GM18868 (cell line): Measurements from ENCODE around the gene FRY.
A peak's percentile ranks its signal among the peaks of the same experiment; 100 is the strongest.

Experiments used
- ATAC-seq: cut with Tn5 transposase; IDR thresholded peaks from one replicate; pipeline ENCODE4 v1.9.1; 2021; ENCODE audit warnings: mild to moderate bottlenecking, moderate library complexity; ENCODE audit not compliant: unreplicated experiment

Gene FRY

DNA sequence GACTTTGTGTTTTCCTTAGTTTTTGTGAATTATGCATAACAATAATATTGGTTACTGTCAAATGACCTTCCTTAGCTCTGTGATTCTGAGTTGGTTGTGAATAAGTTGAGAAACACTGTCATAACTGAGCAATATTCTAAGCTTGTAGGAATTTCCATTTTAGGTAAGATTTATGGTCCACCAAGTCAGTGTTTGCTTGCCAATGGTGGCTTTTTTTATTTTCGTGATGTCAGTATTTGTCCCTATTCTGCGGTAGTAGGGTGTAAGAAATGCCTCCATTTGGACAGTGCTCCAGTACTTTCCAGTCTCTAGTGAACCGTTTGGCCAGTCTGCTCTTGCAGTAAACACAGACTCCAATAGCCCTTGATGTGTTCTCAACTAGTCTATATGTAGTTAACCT lies 94.7 kb downstream of the FRY start:
- no peak for ATAC-seq

DNA sequence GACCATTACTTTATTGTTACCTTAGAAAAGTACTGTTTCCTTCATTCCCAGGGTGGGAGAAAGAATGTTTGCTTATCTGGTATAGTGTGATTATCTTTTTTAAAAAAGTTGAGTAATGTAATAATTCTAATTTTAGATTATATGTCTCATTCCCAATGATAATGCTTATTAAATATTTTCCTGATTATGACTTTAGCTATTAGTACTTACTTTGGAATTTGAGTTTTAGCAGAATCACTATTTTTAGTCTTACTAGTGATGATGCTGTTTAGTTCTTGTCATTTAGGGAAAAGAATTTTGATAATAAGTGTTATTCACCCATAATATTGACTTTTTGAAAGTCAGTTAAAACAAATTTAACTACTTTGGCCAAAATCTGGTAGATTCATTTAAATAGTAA lies 95.2 kb downstream of the FRY start:
- no peak for ATAC-seq

DNA sequence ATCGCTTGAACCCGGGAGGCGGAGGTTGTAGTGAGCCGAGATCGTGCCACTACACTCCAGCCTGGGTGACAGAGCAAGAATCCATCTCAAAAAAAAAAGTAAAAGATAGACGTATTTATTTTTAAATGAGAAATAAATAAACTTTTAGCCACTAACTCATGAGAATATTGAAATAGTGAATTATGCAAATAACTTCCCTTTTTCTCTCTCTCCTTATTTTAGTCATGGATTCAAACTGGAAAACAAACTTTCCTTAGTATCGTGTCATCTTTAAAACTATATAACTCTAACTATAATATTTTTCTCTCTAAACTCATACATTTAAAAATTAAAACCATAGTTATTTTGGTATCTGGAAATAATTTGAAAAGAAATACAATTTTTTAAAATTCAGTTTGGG lies 96.1 kb downstream of the FRY start:
- no peak for ATAC-seq

DNA sequence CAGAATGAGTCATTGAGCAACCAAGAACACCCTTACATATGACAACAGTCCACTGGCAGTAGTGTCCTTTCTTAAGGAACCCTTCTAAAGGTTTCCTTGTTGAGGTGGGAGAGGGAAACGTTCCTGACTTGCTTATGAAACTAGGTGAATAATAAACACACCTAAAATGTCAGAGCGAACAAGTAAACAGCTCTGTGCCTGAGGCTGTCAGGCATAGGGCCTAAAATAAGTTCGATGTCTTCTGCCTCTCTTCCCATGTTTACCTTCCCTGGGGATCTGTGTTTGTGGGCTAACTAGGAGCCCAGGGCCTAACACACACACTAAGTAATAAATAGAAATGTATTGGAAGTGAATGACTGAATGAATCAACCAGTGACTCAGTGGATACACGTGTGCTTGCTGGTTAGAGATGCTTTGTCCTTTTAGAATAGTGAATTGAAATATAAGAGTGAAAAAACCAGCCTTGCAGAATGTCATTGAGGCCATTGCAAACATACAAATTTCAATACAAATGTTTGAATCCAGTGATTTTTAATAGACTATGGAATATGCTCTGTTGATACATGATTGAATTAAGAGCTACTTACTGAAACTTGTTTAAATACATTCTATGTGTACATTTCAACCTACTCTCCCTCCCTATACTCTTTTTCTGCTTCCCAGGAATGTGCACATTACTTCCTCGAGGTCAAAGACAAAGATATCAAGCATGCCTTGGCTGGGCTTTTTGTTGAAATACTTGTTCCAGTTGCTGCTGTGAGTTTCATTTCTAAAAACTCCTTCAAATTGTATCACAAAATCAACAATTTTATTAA lies 102.9 kb downstream of the FRY start:
- ATAC-seq = no peak

DNA sequence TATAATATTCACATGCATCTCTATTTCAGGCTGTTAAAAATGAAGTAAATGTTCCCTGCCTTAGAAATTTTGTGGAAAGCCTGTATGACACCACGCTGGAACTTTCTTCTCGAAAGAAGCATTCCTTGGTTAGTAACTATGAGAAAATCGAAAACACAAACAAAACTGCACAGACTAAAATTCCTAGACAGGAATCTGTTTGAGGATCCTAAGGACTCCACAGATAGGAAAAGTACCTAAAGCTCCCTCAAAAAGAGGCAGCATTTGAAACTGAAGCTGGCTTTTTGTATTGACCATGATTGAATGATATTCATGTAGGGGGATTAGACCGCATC lies 103.4 kb downstream of the FRY start:
- ATAC-seq = no peak

DNA sequence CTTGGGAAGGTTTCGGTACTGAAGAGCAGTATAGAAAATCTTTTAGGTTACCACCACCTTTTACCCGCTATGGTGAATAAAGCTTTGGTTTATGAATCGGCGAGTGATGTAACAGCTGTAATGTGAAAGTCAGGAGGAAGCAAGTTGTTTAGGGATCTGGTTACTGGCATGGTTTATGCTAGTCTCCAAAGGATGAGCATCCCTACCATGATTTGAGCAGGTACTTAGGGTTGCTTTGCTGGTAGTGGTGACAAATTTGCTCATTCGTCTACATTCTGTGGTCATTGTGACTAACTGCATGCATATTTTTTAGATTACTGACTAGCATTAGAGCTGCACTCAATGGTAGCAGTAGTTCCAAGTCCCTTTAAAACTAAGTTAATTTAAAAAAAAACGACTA lies 104.1 kb downstream of the FRY start:
- ATAC-seq = no peak

DNA sequence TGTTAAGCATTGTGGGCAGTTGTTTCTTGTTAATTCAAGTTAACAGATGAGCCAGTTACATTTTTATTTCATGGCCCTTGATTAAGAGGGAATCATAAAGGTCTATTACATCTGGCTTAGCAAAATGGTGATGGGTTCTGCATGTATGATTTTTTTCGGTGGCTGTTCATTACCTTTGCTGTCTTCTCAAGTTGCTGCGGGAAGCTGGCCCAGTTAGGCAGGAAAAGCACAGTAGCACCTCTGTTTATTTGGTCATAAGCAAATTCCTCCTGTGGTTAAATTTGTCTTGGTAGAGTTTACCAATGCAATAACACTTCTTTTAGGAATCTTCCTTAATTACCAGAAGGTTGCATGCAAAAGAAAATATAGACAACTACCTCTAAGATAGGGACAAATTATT lies 104.5 kb downstream of the FRY start:
- no peak for ATAC-seq

DNA sequence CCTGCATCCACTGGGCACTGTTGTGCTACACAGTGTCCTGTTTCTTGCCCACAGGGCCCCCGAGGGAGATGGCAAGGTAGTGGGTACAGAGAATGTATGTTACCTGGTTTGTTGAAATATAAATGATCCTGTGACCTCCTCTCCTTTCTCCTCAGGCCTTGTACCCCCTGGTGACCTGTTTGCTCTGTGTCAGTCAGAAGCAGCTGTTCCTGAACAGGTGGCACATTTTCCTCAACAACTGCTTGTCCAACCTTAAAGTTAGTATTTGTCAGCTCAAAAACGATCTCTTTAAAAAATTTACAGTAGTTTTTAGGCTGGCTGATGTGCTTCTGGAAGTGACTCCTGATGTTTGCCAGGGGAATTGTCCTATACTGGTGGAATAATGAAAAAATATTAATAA lies 105.1 kb downstream of the FRY start:
- ATAC-seq = no peak

DNA sequence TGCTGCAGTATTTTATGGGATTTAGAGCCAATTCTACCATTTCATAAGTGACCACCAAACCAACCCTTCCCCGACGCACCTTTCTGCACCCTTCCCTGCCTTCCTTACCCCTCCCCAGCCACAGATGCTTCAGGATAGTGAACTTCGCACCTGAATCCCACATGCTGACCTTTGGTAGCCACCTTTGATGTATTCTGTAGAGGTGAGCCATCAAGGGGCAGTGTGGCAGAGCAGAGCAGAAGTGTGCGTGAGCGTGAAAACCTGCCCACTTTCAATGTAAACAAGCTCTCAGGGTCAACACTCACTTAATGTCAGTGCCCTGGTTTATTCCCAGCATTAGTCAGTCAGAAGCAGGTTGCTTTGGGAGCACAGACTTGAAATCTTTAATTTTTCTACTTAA lies 107.7 kb downstream of the FRY start:
- ATAC-seq = no peak

DNA sequence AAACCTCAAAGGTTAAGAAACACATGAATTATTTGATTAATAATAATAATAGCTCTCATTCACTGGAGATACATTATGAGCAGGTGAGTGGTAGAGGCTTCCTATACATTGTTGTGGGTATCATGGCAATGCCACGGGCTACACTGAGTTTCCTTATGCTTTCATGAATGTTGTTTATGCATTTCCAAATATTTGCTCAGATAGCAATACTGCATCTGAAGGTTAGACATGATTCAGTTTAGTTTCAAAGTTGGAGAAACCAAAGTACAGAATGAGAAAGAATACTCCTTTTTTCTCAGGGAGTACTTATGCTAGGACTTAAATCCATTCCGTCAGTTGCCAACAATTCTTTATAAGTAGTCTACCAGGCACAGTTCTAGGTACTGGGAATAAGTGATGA lies 108.5 kb downstream of the FRY start:
- ATAC-seq = no peak

DNA sequence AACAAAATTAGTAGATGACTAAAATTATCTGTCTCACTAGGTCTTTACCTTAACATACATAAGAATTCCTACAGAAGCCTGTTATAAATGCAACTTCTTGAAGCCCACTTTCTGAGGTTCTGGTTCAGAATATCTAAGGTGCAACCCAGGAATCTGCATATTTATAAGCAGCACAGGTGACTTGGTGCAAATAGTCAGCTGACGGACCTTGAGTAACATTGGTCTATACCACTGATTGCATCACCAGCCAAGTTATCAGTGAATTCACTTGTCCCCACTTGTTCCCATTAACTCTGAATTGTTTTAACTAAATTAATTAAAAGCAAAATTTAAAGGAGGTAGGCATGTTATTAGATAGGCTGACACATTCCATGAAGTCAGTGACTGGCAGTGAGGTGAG lies 109.9 kb downstream of the FRY start:
- ATAC-seq = no peak

DNA sequence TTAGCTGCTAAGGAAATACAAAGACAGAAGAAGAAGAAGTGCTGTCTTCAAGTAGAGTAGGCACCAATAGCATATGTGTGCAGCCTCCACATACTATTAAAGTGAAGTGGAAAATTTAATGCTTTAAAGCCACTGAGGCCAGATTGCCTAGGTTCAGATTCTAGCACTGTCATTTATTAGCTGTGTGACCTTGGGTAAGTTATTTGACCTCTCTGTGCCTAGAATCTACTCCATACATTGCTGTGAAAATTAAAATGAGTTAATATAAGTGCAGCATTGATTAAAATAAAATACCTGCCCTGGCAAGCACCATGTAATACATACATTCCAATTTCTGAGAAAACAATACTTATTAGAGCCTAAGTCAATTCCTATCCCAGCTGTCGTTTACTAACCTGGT lies 110.5 kb downstream of the FRY start:
- ATAC-seq = no peak

DNA sequence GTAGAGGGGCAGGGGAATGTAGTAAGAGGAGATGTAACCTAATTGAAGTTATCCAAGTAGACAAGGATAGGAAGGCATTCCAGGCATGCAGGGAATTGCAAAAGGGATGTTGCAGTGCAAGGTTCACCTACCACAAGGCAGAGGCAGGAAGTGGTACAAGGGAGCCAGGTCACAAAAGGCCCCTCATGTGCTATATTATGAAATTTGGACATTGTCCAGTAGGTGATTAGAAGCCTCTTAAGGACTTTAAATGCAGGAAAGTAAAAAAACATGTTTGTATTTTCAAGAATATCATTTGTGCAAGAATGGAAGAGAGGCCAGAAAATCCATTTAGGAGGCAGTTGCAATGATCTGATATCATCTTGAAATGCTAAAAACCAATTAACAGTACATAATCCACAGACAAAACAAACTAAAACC lies 111.4 kb downstream of the FRY start:
- no peak for ATAC-seq

DNA sequence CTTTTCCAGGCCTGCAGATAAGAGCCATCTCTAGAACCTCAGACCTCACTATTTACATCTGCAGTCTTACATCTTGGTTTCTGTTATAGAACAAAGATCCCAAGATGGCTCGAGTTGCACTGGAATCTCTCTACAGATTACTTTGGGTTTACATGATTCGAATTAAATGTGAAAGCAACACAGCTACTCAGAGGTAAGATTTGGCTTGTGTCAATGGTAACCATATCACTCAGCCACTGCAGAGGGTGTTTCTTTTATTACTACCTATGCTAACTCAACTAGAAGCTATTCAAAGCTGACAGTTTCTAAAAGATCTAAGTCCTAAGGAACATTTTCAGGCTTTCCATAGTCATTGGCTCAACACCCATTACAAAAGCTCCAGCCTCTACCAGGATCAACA lies 115.6 kb downstream of the FRY start:
- no peak for ATAC-seq

DNA sequence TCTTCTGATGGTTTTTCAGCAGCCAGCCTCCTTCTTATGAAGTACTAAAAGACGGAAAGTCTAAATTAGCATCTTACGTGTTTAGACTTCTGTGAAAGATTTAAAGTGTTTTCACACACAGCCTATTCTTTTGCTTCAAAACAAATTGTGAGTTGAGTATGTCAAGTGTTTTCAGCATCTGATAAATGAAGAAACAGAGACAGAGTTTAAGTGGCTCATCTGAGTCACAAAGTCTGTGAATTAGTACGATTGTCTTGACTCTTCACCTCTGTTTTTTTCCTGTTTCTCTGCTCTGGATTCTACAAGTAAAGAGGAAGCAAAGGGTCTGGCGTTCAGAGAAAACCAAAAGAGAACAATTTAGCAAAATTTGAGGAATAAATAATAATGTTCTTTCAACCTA lies 116.4 kb downstream of the FRY start:
- no peak for ATAC-seq

DNA sequence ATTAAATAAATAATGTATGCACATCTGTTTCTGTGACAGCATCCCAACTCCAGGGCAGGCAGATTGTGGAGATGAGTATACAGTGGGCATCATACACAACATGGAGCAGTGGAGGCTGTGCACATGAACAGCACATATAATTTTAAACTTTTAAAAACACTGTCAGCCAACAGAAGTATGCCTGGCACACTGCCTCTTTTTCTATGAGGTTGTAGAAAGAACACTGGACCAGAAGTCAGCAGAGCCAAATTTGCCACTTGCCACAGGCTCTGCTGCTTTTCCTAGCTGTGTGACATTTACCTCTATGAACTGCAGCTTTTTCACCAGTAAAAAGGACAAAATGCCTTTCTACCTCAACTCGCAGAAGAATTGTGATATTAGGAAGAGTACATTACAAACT lies 118.7 kb downstream of the FRY start:
- ATAC-seq = no peak

DNA sequence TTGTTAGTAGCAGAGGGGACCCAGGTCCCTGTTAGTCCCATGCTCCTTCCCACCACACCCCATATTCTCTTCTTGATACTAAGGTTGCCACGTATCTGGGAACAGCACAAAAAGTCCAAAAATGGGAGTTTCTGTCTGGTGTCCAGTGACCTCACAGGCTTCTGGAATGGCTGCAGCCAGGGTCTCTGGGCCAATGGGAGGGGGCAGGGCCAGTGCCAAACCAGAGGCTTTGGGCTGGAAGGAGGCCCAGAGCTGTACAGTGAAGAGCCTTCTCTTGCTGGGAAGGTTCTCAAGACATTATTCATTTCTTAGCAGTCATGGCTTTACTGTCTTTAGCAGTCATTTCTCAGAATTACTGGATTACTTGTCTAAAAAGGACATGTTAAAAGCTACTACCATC lies 119.2 kb downstream of the FRY start:
- no peak for ATAC-seq

DNA sequence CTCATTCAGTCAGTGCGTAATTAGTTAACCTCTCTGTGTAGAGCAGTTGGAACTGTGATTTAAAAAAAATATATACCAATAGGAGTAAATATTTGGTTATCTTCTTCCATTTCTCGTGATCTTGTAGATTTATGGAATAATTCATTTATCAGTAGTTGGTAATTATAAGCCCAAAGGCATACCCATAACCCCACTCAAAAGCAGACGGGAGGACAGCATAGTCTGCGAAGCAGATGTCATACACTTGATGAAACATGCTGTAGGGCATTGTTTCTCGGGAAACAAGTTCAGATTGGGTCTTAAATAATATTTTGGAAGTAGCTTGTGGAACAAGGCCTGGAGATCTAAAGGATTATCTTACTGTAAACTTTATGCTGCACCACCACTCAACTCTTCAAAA lies 119.7 kb downstream of the FRY start:
- no peak for ATAC-seq

DNA sequence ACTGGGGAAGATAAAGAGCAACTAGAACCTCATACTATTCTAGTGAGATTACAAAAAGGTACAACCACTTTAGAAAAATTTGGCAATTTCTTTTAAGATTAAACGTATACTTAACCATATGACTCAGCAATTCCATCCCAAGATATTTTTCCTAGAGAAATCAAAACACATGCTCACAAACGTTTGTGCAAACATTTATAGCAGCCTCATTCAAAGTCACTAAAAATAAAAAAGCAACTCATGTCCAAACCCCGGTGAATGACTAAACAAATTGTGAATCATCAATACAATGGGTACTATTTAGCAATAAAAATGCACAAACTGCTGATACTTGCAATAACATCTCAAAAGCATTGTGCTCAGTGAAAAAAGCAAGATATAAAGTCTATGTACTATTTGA lies 121.5 kb downstream of the FRY start:
- ATAC-seq = no peak

DNA sequence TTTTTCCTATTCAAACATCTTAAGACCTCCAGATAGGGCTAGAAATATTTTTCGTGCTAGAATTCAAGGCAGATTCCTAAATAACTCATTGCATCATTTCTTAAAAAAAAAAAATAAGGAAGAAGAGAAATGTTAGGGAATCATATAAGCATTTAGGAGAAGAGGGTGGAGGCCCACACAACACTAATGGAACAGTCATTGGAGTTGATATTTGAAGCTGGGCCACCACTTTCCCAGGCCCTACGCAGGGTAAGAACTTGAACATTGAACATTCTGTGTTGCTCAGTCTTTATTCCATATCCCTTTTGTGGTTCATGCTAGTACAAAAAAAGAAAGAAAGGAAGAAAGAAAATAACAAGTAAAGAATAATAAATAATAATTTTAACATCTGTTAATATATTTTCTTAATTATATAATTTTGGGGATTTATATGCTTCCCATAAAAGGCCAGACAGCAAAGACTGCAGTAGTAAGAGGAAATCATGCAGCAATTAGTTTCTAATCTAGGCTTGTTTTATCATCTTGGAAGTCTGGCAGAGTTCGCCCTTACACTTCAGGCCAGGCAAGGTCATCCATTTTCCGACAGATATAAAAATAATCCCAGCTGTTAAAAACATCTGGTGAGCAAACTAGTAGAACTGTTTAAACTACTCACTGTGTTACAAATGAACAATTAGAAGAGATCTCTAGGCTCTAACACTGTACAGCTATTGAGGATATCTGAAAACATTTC lies 127.7 kb downstream of the FRY start:
- no peak for ATAC-seq

DNA sequence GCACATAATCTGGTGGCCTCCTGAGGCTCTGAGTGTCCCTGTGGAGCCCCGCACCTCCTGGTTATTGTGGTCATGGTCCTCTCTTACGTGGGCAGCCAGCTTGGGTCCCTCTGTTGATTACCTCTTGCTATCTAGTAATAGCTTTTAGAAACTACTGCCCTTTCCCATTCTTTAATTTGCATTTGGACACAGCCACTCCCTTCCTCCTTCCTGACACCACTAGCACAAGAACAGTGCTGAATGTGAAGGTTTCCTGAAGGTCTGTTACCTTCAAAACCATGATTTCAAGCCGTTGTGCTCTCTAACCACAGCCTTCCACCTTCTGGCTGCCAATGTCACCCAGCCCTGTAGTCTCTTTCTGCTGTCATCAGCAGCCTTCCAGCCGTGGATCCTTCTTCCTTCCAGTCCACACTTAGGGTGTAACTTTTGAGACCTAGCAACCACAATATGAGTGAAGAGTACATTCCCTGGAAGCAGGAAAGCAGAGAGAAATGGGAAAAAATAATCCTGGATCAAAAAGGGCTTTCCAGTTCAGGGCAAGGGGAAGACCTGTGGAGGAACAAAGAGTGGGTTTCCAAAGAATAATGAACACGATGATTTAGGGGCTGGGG lies 130.9 kb downstream of the FRY start:
- no peak for ATAC-seq

DNA sequence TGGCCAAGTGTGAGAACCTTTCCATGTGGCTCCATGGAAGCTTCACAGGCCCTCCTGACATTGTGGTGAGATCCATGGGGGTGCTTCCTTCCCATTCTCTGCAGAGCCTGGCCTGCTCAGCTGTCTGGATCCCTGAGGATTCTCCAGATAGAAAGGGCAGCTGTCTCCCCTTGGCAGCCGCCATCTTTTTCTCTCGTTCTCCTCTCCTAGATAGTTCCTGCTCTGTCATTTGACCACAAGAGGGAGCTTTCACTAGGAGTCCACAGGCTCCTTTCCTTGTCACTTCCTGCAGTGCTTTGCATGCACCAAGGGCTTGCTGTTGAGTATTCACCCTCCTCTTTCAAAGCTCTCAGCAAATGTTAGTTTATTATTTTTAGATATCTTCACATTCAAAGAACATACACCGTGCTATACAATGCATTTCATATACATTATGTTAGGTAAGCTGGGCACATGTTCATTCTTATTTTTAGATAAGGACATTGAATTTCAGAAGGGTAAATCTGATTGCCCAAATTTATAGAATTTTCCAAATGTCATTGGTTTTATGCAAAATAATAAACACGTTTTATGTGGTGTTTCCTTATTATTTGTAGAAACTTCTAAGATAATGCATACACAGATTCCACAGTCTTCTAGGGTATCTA lies 133.2 kb downstream of the FRY start:
- peak; percentile 52 for ATAC-seq
